Astrocyte (in vitro differentiated cells and primary cell): ENCODE data around the gene MAPK8IP2.

ENCODE experiments used
- EZH2 ChIP-seq: IDR thresholded peaks from 2 replicates; pipeline ENCODE4 v1.6.1; 2012; ENCODE audit warnings: mild to moderate bottlenecking, low read length, inconsistent platforms; ENCODE audit not compliant: insufficient read depth
- TF ChIP-seq, protein P1 (sequence below): IDR thresholded peaks from 2 replicates; pipeline ENCODE4 v1.5.1; 2011; ENCODE audit warnings: low read depth, mild to moderate bottlenecking, inconsistent platforms, low read length, moderate library complexity; ENCODE audit not compliant: insufficient read depth

DNA sequence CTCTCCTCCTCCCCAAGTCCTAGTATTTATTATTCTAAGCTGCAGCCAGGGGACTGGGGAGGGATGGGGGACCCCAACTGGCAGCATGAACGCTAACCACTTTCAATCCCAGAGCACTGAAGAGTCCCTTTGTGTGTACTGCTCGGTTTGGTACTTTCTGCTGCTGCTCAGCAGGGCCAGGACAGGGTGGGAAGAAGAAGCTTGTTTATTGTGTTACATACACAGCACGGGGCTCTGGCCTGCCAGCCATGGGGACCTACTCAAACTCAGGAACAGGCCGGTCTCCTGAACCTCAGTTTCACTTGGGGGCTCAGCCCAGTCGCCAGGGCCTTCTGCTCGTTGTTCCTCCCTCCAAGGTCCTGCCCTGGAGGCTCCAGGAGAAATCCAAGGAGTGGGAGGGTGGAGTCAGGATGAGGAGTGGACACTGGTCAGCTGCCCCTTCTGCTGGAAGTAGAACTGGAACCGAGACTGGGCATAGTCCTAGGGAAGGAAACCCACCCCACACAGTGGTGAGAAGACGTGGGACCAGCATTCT lies 21.8 kb upstream of the MAPK8IP2 start:
- TF ChIP-seq, protein P1, sequence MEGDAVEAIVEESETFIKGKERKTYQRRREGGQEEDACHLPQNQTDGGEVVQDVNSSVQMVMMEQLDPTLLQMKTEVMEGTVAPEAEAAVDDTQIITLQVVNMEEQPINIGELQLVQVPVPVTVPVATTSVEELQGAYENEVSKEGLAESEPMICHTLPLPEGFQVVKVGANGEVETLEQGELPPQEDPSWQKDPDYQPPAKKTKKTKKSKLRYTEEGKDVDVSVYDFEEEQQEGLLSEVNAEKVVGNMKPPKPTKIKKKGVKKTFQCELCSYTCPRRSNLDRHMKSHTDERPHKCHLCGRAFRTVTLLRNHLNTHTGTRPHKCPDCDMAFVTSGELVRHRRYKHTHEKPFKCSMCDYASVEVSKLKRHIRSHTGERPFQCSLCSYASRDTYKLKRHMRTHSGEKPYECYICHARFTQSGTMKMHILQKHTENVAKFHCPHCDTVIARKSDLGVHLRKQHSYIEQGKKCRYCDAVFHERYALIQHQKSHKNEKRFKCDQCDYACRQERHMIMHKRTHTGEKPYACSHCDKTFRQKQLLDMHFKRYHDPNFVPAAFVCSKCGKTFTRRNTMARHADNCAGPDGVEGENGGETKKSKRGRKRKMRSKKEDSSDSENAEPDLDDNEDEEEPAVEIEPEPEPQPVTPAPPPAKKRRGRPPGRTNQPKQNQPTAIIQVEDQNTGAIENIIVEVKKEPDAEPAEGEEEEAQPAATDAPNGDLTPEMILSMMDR = no peak
- TF ChIP-seq EZH2 = no peak
